Posterior vena cava (tissue), 2 donors: Measurements from ENCODE around the gene GBP6. TPM values are rescaled to one million over a fixed set of nuclear protein-coding genes. Genes with fewer than 3 reads are reported as not detected.
"Not testable (repeated sequence)": the region's sequence is repeated elsewhere in the genome, so short reads cannot be mapped to it uniquely, and the experiment has no call there.

Source experiments
- DNase-seq: peaks from one replicate; pipeline ENCODE4 v3.0.0-alpha.2; 2020; ENCODE audit warnings: low spot score
- intact Hi-C, 2 donors: fragments of 100-400 bp; cut with DNase I; formaldehyde crosslinking; loops; one replicate each; pipeline versions ENCODE4 v1.14.1 to v1.14.2; 2022 to 2023
- total RNA-seq, 2 donors: library from RNA; stranded (reverse); fragmentation: NEBNext Ultra II Directional; extraction: Animal tissue kit (Norgen Biotek cat#: 25700); gene quantifications; one replicate each; pipeline ENCODE4 v1.2.1, GENCODE V29; 2021
- donor health status: DM: yes; HTN: yes; CAD: no.
- donor health status: DM: yes; HTN: yes; CAD: no.

The GBP6 gene
- total RNA-seq, 2 donors from 2014 or later, result not detected

GRCh38 chr1:89434058-89434780 lies 70.4 kb downstream of the GBP6 start:
- intact Hi-C loops, DNase-seq: not testable (repeated sequence)

Other genes starting within 250 kb of the GBP6 start
- 10 to 100 TPM; 58.3 to 71.9 TPM for gene GBP2, start 237.9 kb upstream of the GBP6 start, total RNA-seq
- gene GBP7, start 188.1 kb upstream of the GBP6 start, total RNA-seq, result not detected
- gene GBP4, start 165.1 kb upstream of the GBP6 start, total RNA-seq, result 1 to 10 TPM; 5.5 to 9.5 TPM
- 1 to 10 TPM; 1.6 to 3.9 TPM for gene GBP5, start 91.2 kb upstream of the GBP6 start, total RNA-seq
- gene LRRC8B, start 160.8 kb downstream of the GBP6 start, total RNA-seq, result 1 to 10 TPM; 6.0 to 9.9 TPM